ELF-1 (cell line): ENCODE measurements around the gene BEAN1.

Experiments used
- DNase-seq: peaks from one replicate; pipeline ENCODE4 v3.0.0-alpha.2; 2016; ENCODE audit warnings: low read depth, low spot score

The BEAN1 gene

DNA sequence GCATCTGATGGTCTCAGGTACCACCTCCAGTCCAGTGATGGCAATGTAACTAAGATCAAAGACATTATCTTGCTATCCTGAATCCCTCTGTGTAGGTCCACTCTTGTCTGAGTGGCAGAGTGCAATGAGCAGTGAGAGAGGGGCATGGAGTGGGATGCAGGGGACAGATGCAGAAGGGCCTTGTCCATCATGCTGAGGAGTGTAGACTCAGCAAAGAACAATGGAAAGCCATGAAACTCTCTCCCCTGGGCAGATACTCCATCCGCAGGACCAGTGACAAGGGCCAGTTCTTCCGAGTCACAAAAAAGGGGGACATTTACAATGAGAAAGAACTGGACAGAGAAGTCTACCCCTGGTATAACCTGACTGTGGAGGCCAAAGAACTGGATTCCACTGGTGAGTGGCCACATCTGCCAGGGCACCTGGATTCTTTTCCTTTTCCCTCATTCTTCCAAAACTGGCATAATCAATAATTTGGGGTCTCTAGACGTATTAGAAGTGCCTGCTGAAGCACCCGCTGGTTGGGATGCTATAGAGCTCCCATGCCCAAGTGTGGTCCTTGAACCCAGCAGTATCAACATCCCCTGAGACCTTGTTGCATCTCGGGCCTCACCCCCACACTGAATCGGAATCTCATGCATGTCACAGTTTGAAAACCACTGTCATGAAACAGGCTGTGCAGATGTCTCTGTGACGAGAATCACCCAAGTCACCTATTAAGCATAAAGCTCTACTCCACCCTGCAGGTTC, 31.1 kb upstream of the BEAN1 start:
- no peak for DNase-seq

DNA sequence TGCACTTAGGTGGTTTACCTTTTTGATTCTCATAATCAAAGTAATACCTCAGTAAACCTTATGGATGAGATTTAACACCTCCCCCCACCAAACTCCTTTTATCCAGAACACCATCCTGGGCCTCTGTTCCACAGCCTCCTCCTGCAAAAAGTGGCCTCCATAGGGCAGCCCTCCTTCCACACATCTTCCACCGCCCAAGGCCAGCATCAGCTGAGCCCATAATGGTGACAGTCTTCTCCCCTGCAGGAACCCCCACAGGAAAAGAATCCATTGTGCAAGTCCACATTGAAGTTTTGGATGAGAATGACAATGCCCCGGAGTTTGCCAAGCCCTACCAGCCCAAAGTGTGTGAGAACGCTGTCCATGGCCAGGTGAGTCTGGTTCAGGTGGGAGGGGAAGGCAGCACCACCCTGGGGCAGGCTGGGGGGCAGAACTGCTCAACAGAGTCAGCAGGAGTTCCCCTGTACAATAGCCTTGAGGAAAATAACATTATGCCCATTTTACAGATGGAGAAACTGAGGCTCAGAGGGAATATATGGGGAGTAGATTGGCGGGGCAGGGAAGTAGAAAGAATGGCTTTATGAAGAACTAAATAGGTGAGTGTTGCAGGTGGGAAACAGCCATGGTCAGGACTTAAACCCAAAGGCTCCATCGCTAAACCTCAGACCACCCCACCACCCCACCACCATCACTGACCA, 29.2 kb upstream of the BEAN1 start:
- DNase-seq: no peak

DNA sequence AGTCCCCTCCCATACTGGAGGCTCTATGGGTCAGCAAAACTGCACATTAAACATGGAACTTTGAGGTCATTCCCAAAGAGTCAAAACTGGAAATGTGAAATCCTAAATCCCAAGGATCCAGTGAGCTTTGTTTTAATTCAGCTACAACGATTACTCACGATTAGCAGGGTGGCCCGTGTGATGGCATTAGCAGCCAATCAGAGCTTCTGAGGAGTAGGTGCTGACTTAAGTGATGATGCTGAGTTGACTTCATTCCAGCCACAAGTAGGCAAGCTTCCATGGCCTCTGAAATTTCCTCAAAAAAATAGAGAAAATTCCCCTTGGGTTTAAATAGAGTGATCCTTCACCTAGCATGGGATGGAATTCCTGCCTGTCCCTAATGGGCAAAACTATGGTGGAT, 28.1 kb upstream of the BEAN1 start:
- no peak for DNase-seq

DNA sequence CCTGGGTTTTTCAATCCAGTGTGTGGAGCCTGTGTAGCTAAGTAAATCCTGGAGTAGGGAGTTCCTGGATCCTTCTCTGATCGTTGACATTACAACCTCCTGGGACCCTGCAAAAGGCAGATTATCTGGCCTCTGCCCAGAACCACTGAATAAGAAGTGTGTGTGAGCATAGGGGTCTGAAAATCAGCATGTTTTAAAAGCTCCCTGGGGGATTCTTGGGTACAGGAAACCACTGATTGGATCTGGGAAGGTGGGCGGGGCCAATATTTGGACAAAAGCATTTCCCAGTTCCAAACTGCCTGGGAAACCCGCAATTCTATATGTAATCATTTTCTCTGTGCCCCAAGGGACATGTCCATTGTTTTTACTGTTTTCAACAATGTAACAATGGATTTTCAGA, 27.2 kb upstream of the BEAN1 start:
- DNase-seq: no peak

DNA sequence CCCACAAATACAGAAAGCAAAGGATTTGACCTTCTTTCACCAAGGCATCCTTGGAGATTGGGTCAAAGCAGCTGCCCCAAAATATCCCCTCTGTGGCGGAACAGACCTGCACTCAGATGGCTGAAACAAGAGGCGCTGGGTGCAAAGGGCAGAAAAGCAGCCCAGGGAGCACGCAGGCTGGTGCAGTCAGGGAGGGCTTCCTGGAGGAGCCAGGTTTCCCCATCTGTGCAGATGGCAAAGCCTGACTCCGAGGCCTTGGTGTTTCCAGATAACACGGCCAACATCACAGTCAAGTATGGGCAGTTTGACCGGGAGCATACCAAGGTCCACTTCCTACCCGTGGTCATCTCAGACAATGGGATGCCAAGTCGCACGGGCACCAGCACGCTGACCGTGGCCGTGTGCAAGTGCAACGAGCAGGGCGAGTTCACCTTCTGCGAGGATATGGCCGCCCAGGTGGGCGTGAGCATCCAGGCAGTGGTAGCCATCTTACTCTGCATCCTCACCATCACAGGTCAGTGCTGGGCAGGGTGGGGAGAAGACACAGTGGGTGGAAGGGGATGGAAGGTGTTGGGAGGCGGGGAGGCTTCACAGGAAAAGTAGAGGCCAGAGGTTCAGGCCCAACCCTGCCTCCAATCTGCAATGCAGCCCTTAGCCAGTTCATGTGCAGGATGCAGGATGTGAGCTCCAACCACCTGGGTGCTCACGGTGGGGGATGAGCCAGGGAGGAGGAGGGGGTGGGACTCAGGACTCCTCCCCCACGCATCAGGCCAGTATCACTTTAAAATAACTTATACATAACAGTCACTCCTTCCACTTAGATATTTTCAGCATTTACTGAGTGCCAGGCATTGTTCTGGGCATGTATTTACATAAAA, 26.4 kb upstream of the BEAN1 start:
- no peak for DNase-seq

DNA sequence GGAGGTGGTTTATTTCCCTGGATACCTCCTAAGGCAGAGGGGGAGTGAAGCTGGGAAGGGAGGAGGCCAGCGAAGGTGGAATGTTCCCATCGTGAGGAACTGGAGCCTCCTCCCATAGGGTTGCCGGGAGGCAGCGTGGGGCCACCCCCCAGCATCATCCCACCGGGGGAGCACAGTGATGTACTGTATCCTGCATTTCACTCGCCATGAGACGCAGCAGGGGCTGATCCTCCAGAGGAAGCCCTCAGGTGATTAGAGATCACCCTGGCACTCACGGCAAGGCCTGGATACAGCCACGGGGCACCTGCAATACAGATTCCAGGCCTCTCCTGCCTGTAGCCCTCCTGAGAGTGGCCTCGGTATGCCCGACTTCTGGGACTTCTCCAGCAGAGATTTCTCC, 25.5 kb upstream of the BEAN1 start:
- no peak for DNase-seq

DNA sequence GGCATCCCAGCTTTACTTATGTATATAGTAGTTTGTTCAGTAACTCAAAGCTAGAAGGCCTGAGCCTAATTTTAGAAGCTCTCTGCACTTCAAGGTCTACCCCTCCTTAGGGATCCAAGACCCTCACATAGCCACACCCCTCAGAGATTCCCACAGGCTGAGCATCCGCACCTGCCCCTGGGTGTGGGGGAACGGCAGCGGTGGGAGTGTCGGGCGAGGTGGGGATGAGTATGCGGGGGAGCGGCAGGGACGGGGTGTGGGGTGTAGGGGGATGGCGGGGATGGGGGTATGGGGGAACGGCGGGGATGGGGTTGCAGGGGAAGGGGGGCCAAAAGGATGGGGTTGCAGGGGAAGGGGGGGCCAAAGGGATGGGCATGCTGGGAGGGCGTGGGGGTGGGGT, 24.9 kb upstream of the BEAN1 start:
- DNase-seq: no peak

DNA sequence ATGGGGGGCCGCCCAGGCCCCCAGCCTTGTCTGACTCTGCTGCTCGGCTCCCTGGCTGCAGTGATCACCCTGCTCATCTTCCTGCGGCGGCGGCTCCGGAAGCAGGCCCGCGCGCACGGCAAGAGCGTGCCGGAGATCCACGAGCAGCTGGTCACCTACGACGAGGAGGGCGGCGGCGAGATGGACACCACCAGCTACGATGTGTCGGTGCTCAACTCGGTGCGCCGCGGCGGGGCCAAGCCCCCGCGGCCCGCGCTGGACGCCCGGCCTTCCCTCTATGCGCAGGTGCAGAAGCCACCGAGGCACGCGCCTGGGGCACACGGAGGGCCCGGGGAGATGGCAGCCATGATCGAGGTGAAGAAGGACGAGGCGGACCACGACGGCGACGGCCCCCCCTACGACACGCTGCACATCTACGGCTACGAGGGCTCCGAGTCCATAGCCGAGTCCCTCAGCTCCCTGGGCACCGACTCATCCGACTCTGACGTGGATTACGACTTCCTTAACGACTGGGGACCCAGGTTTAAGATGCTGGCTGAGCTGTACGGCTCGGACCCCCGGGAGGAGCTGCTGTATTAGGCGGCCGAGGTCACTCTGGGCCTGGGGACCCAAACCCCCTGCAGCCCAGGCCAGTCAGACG, 24.4 kb upstream of the BEAN1 start:
- DNase-seq: no peak

DNA sequence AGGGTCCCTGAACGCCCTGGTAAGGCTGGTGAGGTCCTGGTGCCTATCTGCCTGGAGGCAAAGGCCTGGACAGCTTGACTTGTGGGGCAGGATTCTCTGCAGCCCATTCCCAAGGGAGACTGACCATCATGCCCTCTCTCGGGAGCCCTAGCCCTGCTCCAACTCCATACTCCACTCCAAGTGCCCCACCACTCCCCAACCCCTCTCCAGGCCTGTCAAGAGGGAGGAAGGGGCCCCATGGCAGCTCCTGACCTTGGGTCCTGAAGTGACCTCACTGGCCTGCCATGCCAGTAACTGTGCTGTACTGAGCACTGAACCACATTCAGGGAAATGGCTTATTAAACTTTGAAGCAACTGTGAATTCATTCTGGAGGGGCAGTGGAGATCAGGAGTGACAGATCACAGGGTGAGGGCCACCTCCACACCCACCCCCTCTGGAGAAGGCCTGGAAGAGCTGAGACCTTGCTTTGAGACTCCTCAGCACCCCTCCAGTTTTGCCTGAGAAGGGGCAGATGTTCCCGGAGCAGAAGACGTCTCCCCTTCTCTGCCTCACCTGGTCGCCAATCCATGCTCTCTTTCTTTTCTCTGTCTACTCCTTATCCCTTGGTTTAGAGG, 23.5 kb upstream of the BEAN1 start:
- DNase-seq: no peak

DNA sequence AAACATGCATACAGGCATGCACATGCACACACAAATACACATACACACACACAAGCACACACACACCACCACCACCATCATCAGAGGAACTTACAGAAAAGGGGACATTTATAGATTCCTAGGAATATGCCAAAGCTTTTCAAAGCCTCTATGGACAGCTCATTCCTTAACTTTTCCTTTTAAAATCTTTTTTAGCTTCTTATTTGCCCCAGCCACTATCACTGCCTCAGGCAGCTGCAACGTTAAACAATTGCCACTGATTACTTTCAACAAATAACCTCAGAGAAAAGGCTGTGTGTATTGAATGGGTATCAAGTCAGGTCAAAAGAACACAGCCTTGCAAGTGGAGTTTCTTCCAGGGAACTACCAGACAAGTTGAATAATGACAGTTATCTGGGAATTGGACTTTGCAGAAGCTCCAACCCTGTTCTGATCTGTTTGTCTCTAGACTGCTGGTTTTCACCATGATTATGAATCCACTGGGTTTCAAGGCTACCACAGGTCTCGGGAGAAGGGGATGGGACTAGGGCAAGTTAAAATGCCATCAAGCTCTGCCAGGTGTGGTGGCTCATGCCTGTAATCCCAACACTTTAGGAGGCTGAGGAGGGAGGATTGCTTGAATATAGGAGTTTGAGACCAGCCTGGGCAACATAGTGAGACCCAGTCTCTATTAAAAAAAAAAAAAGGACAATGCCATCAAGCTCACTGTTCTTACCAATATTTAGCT, 21.9 kb upstream of the BEAN1 start:
- DNase-seq: no peak

DNA sequence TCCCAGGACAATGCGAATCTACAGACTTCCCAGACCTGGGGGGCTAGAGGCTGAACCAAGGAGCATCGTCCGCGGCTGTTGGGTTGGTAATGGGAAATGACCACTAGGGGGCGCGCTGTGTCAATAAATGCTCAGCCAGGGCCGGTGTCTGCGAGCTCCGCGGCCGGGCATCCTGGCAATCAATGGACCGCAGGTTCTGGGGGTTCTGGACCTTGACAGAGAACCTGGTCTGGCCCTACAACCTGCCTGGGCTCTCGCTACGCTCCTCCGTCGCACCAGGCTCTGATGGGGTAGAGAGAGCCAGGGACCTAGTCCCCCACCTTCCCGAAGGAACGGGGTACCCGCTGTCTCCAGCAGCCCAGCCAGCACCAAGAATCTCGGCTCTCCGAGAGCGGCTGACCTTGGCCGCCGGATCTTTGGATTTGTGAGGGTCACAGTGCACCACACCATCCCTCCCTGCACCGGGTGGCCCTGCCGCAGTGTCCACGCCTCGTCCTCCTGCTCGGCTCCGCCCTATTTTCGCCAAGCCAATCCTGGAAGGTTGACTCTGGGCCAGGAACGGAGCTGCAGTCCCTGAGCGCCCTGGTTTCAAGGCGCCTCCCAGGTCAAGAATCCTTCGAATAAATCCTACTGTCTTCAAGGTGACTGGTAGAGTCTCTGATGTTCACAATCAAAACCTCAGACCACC, 20.4 kb upstream of the BEAN1 start:
- peak; percentile 88 for DNase-seq

DNA sequence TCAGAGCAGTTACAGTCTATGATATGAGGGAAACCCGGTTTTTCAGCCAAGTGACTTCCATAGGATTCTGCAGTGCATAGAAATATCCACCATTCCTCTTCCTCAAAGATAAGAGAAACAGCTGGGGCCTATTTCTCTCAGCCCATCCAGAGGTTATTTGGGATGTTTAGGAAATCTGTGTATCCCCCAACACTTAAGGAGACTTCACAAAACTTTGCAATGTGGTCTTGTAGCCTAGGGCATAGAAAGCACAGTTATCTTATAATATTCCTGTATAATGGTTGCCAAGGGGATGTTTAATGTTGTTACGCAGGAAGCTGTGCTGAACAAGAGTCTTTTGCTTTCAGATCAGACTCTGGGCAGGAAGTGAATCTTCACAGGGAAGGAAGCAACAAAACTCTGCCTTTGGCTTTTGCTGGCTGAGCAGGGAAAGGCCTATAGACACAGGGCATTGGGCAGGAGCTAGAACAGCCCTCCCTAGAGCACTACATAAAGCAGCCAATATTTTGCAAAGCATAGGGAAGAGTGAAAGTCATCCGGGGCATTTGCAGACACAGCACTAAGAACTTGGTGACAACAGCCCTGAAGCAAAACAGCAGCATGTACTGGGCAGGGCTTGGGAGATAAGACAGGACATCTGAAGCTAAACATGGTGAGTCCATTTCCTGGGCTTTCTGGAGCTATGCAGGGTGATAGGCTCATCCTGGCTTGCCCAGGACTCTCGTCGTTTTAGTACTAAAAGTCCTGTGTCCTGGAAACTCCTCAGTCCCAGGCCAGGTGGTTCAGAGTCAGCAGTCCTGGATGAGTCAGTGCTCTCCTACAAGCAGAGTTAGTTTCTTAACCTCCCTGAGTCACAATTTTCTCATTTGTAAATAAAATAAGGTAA, 18.7 kb upstream of the BEAN1 start:
- peak; percentile 86 for DNase-seq

DNA sequence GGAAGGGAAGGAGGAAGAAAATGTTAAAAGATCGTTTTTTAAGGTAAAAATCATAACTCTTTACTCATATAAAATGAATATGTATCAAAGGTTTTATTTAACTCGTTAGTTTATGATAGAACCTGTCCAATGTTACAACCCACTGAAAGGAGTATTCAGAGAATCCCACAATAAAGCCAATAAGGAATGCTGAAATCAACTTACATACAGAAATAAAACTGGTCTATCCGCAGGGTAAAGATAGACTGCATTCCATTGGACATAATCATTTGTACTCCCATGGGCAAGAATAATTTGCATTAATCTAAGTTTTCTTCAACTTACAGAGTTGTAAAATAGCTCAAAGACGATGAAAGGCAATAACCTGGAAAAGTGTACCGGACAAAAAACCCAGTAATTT, 17.9 kb upstream of the BEAN1 start:
- no peak for DNase-seq

DNA sequence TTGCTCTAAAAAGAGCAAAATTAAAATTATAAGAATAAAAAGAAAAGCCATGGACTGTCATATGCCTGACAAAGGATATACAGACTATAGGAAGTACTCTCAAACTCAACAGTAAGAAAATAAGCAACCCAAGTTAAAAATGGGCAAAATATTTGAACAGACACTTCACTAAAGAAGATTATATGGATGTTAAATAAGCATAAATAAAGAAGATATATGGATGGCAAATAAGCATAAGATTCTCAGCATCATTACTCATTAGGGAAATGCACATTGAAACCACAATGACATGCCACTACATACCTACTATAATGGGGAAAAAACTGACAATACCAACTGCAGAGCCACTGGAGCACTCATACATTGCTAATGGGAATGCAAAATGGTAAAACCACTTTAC, 14.9 kb upstream of the BEAN1 start:
- no peak for DNase-seq

DNA sequence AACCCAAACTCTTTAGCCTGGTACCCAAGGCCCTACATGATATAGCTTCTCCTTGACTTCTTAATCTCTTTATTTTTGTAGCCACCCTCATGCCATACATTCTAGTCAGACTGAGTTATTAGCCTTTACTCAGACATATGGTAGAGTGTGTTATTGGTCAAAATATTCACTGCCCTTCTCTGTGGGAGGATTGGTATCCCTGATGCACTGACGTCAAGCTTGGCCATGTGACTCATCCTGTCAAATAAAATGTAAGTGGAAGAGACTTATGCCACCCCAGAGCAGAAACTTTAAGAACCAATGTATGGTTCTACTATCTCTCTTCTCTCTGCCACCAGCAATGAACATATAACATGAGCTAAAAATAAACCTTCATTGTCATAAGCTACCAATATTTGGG, 12.2 kb upstream of the BEAN1 start:
- no peak for DNase-seq

DNA sequence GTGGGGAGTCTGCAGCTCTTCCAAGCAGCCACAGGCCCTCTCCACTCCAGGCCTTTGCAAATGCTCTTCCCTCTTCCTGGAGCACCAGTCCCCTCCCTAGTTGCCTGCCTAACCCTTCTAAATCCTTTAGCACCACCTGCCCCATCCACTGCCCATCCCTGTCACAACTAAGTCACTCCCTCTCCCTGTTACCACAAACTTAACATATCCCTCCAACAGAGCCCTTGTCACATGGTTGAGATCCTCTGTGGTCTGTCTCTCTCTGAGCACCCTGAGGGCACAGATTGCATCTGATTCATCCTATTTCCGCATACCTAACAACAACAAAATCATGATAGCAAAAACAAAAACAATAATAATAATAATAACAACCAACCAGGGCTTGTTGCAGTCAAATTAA, 11.0 kb upstream of the BEAN1 start:
- no peak for DNase-seq

DNA sequence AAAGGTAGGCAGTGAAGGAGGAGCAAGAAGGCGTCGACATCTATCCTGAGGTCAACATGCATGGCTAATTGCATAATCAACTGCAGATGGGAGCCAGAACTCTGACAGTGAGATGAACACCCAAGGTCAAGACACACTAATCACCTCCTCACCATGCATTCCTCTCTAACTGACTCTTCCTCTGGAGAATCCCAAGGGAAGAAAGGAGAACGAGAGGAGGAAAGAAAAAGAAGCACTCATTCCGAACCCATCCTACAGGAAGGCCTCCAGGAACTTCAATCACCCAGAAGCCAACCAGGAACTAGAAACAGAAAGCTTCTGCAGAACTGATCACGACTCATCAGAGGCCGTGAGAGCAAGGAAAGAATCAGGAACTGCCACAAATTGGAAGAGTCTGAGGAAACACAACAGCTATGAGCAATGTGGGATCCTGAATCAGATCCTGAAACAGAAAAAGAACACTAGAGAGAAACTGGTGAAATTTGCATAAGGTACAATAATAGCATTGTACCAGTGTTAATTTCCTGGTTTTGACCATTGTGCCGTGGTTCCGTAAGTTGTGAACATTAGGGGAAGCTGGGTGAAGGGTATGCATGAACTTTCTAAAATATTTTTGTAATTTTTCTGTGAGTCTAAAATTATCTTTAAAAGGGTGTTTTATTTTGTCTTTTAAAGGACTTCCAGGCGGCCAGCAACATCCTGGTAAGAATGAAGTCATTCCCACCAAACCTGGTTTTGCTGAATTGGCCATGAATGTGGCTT, 10.0 kb upstream of the BEAN1 start:
- no peak for DNase-seq

DNA sequence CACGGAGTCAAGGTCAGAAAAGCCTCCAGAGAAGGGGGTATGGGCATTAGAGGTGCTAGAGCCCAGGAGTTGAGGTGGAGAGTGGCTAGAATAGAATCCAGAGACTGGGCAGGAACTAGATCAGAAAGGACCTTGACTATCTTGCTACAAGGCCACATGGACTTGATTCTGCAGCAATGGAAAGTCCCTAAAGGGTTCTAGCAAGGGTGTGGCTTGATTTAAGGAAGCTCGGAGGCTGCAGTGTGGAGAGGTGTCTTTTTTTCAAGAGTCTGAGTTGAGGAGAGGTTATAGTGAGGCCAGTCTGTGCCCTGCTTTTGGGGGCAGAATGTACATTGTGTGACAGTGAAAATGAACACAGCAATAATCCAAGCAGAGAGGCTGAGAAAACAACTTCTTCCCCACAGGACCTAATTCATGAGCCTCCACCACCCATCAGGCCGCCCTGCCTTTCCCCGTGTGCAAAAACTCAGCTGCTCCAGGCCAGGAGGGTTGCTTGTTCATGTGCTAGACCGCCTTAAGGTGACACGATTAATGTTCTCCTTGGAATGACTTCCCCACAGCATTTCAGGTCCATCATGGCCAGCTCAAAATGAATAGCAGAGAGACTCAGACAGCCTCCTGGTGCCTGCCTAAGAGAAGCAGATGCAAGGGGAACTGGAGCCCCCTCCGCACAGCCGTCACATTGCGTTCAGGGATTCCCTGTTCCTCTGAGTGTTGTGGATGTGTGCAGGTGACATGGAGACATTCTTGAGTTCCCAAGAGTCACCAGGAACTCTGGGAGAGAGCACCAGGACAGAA, 8.7 kb upstream of the BEAN1 start:
- DNase-seq: no peak
